H1 (cell line): ENCODE data around the gene NSUN6. TPM values are rescaled to one million over a fixed set of nuclear protein-coding genes. Genes with fewer than 3 reads are reported as not detected.

ENCODE experiments used
- ATF3 ChIP-seq: IDR thresholded peaks from 2 replicates; pipeline ENCODE4 v1.6.1; 2011; ENCODE audit warnings: low read depth, mild to moderate bottlenecking, low read length; ENCODE audit not compliant: insufficient read depth
- polyA plus RNA-seq, 7 experiments: library from polyadenylated mRNA; depleted of rRNA in 3 of 7; stranded (reverse) in 5 of 7; unstranded in 2 of 7; fragments of >200 nt in 5 of 7; fragments of 200-250 nt in 2 of 7; gene quantifications; 1 replicate in 5 of 7; 2 replicates in 1 of 7; 4 replicates in 1 of 7; pipeline versions ENCODE4 v1.2.1 to v1.2.3, GENCODE V29; 2011 to 2013; ENCODE audit warnings: missing spikeins in 2 of 7, mixed read lengths in 2 of 7
- total RNA-seq: library from RNA; stranded (reverse); fragmentation: NEBNext Ultra II Directional; extraction: Animal tissue kit (Norgen Biotek cat#: 25700); gene quantifications from 2 replicates; pipeline ENCODE4 v1.2.1, GENCODE V29; 2021

NSUN6 gene
- total and polyA plus RNA-seq, 2 of the 8 experiments (the other 6 are each of a cell fraction or from before 2014, with no cell fraction given): 5.9 to 14.4 TPM

GRCh38 chr10:18683427-18683826, 32.0 kb upstream of the NSUN6 start (continued):
- no peak for TF ChIP-seq ATF3
